ENCODE results near the gene ALDH1L2.
"Not testable (repeated sequence)": the region's sequence is repeated elsewhere in the genome, so short reads cannot be mapped to it uniquely, and the experiment has no call there.

Gene ALDH1L2

DNA sequence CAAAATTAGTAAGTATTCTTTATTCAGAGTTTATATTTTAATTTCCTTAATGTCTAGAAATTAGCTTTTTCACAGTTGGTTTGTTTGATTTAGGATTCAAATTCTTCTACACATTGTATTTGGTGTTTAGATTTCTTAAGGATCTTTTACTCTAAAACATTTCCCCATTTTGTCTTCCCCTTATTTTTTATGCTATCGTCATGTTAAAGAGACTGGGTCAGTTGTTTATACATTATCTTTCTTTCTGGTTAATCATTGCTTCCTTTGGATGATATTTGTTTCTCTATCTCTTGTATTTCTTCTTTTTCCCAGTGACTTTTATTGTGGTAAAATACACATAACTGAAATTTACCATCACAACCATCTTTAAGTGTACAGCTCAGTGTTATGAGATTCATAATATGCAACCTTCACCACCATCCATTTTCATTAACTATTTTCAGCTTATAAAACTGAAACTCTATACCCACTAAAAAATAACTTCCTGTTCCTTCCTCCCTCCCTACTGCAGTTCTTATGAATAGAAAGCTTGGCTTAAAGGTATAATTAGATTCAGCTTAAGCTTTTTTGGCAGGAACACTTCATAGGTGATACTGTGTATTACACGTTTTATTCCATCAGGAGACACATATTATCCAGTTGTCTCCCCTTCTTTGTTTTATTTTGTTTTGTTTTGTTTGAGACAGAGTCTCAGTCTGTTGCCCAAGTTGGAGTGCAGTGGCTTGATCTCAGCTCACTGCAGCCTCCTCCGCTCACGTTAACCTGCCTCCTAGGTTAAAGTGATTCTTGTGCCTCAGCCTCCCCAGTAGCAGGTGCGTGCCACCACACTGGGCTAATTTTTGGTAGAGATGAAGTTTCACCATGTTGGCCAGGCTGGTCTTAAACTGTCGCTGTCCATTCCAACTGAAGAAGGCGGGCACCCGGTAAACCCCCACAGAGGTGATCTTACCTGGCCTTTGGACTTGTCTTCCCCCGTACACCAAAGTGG is 53.1 kb downstream of the ALDH1L2 start:
- peak in 1 of 2 experiments; percentile 73 for DNase-seq

- DNase-seq, result peak in 1 of 2 experiments; percentile 45
Observed at GRCh38 chr12:105026411-105026810, 57.8 kb downstream of the ALDH1L2 start.

DNA sequence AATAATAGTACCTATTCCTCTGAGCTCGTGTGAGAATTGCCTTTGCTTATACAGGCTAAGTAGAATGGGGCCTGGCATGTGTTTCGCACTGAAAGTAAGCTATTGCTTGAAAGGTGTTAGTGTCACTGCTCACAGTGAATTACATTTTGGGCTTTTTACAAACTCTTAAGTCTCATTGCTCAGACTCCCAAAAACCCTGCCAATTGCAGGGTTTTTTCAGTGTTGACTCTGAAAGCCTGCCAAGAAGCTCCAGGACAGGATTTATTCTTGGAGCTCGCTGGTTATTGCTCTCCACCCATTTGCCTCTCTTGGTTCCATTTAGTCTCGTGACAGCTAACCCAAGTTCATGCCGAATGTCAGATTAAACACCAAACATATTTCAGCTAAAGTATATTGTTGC is 58.4 kb downstream of the ALDH1L2 start:
- DNase-seq, result peak; percentile 39 to 81

DNA sequence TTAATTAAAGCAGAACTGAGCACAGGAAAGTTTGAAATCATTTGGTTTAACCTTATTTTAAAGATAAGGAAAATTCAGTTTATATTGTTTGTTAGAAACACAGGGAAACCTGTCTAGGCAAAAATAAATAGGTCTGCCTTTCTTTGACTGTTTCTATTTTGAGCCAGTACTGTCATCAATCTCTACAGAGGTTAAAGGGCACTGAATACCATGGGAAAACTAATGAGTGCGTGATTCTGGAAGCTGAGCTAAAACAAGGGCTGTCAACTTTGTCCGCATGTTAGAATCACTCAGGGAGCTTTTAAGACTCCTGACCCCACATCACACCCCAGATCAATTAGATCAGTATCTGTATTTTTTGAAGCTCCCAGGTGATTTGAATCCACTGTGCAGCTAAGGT is 59.3 kb downstream of the ALDH1L2 start:
- DNase-seq, result no peak

- DNase-seq, result peak in 1 of 2 experiments; percentile 18
Observed at GRCh38 chr12:105020241-105020962, 63.9 kb downstream of the ALDH1L2 start.

DNA sequence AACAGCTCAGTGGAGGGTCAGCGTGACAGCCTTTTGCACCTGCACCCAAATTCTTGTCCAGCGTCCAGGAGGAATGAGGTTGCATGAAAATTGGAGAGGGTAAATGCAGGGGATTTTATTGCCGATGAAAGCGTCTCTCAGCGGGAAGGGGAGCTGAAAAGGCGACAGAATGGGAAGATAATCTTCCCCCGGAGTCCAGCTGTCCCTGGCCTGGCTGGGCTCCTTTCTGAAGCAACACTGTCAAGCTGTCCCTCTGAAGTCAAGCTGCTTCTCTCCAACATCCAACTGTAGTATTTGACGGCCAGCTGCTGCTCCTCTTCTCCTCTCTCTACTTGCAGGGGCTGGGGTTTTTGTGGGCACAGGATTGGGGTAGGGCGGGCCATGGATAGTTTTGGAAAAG is 65.5 kb downstream of the ALDH1L2 start:
- peak in 1 of 2 experiments; percentile 11 for DNase-seq

DNA sequence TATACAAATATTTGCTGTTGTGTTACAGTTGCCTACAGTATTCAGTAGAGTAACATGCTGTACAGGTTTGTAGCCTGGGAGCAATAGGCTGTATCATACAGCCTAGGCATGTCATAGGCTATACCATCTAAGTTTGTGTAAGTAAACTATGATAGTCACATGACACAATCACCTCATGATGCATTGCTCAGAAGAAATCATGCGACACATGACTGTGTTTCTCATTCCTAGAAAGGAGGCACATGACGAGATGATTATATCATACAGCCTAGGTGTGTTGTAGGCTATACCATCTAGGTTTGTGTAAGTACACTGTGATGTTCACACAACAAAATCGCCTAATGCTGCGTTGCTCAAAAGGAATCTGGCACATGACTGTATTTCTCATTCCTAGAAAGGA is 66.2 kb downstream of the ALDH1L2 start:
- no peak for DNase-seq

DNA sequence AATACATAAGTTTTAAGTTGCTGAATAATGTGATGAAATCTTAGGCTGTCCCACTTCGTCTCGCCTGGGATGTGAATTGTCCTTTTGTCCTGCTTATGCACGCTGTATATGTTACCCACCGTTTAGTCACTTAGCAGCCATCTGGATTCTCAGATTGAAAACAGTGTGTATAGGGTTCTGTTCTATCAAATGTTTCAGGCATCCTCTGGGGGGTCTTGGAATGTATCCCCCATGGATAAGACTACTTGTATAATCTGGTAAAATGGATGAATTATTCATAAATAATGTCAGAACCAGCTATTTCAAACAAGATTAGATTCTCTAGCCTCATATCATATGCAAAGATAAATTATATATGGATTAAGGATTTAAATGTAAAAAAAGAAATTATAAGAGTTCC is 68.7 kb downstream of the ALDH1L2 start:
- DNase-seq, result no peak

- DNase-seq, result no peak
Observed at GRCh38 chr12:105014603-105015002, 69.7 kb downstream of the ALDH1L2 start.

- DNase-seq, result peak in 1 of 2 experiments; percentile 47
Observed at GRCh38 chr12:105013892-105014291, 70.4 kb downstream of the ALDH1L2 start.

- DNase-seq, result peak in 1 of 2 experiments; percentile 8
Observed at GRCh38 chr12:105001476-105001875, 82.8 kb downstream of the ALDH1L2 start.

GRCh38 chr12:104999347-104999685 is 84.9 kb downstream of the ALDH1L2 start:
- DNase-seq, result no peak

- peak; percentile 91 to 95 for DNase-seq
Observed at GRCh38 chr12:104998423-104999346, 85.6 kb downstream of the ALDH1L2 start.

DNA sequence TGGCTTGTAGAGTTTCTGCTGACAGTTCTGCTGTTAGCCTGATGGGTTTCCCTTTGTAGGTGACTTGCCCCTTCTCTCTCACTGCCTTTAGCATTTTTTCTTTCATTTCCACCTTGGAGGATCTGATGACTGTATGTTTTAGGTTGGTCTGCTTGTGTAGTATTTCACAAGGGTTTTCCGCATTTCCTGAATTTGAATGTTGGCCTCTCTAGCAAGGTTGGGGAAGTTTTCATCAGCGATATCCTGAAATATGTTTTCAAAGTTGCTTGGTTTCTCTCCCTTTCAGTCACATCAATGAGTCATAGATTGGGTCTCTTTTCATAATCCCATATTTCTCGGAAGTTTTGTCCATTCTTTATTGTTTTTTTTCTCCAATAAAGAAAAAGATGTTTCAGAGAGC is 86.7 kb downstream of the ALDH1L2 start:
- DNase-seq, result no peak

GRCh38 chr12:104994336-104994735 is 89.9 kb downstream of the ALDH1L2 start:
- no peak for DNase-seq

DNA sequence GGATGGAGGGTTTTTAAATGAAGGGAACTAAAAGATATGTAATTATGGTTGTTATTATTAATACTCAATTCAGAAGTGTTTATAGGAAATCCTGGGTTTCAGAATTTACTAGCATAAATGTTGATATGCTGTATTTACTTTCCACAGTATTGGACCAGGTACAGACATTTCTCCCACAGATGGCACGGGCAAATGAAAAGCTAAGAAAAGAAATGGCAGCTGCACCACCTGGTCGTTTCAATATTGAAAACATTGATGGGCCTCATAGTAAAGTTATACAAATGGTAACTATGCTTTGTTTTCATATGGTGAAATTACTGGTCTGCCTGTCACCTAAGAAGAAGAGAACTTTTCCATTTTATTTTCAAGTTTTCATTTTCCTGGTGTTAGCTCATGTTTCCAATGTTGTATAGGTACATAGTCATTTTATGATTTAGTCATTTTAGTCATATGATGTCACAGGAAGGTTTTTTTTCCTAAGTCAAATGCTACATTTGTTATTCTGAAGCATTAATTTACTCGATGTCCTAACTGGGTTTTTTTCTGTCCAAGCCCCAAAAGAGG is 92.6 kb downstream of the ALDH1L2 start:
- peak; percentile 18 to 52 for DNase-seq

DNA sequence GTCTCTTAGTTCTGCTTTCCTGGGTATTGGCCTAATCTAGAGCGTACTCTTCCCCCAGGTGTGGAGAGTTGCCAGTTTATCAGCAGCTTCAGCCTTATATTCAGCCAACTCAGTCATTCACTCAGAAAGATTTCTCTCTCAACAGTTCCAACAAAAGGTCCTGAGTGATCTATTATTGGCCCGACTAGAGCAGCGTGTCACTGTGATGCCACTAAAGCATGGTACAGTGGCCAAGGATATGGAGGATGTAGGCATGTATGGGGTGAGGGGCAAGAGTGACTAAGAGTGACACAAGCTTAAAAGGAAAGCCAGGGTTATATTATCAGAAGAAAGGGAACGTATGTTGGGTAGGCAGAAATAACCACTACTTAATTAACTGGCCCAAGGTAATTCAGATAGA is 93.3 kb downstream of the ALDH1L2 start:
- DNase-seq, result no peak

GRCh38 chr12:104986022-104986941 is 98.0 kb downstream of the ALDH1L2 start, which contains the start of gene NOPCHAP1:
NOPCHAP1 (plus strand) TSS chr12:104986316; CDS start chr12:104986353, 37 bp downstream.
- DNase-seq, result peak; percentile 92 to 93

DNA sequence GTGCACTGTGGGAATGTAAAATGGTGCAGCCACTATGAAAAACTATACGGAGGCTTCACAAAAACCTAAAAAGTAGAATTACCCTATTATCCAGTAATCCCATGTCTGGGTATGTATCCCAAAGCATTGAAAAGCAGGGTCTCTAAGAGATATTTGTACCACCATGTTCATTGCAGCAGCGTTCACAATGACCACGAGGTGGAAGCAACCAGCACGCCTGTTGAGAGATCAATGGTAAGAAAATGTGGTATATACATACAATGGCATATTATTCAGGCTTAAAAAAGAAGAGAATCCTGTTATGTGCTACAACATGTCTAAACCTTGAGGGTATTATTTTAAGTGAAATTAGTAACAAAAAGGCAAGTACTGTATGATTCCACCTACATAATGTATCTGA is 99.1 kb downstream of the ALDH1L2 start:
- DNase-seq, result peak in 1 of 2 experiments; percentile 4

DNA sequence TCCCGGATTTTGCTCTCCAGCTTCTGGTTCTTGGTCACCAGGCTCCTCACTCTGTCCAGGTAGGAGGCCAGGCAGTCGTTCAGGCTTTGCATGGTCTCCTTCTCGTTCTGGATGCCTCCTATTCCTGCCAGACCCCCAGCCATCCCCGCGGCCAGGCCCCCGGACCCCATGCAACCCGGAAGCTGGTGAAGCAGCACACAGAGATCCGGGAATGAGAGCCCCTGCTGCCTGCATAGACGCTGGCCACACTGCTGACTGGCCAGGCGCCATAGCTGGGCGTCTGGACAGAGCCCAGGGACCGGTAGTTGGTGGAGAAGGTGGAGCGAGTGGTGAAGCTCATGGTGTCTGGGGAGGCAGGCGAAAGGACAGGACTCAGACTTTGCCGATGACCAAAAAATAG is 106.6 kb downstream of the ALDH1L2 start:
- not testable (repeated sequence) for DNase-seq

DNA sequence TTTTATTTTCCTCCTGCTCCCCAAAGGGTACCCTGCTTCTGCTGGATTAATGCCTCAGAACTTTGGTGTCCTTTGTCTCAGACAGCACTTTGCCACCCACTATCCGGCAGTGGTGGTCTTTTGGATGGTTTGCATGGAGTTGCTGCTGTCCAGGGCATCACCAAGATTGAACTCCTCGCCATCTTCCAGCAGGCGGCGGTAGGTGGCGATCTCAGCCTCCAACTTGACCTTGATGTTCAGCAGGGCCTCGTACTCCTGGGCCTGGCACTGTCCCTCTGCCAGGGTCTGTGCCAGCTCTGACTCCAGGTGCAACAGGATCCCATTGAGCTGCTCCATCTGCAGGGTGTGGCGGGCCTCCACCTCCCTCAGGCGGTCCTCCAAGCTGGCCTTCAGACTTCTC is 107.6 kb downstream of the ALDH1L2 start:
- no peak for DNase-seq
